ENCODE results near the gene CDC25C. TPM values are rescaled to one million over a fixed set of nuclear protein-coding genes. Genes with fewer than 3 reads are reported as not detected.

CDC25C gene
- total RNA-seq, 2 donors from 2014 or later, result 14.8 to 30.6 TPM

DNA sequence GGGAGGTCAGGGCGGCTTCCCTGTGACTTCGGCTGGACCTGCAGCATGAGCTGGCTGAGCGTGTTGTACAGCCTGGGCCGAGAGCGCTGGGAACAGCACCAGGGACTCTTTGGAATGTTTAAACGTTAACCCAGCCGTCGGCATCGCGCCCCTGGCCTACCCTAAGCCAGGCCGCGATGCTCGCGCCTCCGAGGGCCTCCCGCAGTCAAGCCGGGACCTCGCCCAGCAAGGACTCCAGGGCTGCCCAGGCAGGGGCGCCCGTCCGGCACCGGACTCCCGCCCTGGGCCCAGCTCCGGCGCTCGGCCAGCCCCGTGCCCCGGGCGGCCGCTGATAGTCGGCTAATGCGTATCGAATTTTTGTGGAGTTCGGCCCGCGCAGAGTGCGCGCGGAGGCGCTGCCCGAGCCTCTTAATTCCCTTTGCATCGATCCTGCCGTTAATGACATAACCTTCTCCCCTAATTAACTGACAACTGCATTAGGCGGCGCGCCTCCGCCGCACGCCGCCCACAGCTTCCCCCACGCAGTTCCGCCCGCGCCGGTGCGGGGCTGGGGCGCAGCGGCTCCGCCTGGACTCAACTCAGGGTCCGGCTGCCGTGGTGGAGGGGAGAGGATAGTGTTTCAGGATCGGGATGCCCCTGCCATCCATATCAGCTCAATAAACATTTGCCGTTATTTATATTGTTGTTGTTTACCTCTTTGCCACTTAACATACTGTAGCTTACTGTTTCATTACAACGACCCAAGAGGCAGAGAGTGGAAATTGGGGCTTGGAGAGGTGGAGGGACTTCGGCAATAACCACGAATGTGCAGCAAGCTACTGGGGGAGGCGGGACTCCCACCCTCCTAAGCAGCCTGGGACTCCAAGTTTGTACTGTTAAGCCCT lies 89.7 kb downstream of the CDC25C start:
- Mint-ChIP-seq H3K27me3 (ENCODE audit: insufficient read depth) (peaks cover 81% of the 10 kb centered on the region), H3K9me3 (peaks cover 7% of the 10 kb centered on the region), H3K27ac (no peak overlapping the region), H3K4me1 (peaks cover 20% of the 10 kb centered on the region), H3K36me3 (ENCODE audit: low read depth) (no peaks in the 10 kb centered on the region), H3K4me3 (peak overlapping the region; percentile 47)
- 9 to 11% methylated on average over 23 to 63 of the region's 67 CpGs for WGBS, 2 experiments (ENCODE audit: insufficient coverage in 1 of 2, insufficient read length in 1 of 2)
- Histone ChIP-seq H3K9me3 (ENCODE audit: control insufficient read depth, low read length) (peaks cover 14% of the 10 kb centered on the region), H3K4me3 (ENCODE audit: low read length) (peak overlapping the region; percentile 72), H3K4me1 (ENCODE audit: control insufficient read depth, insufficient read depth, low read length) (no peaks in the 10 kb centered on the region), H3K27ac (ENCODE audit: low read depth, low read length) (no peak overlapping the region), H3K27me3 (ENCODE audit: control insufficient read depth, insufficient read depth, low read length, poor library complexity, severe bottlenecking) (peaks cover 81% of the 10 kb centered on the region), H3K36me3 (ENCODE audit: control insufficient read depth, insufficient read depth, low read length) (no peaks in the 10 kb centered on the region), H3K9ac (ENCODE audit: extremely low read depth, low read length, poor library complexity, severe bottlenecking) (no peak overlapping the region)
- TF ChIP-seq, protein P1, sequence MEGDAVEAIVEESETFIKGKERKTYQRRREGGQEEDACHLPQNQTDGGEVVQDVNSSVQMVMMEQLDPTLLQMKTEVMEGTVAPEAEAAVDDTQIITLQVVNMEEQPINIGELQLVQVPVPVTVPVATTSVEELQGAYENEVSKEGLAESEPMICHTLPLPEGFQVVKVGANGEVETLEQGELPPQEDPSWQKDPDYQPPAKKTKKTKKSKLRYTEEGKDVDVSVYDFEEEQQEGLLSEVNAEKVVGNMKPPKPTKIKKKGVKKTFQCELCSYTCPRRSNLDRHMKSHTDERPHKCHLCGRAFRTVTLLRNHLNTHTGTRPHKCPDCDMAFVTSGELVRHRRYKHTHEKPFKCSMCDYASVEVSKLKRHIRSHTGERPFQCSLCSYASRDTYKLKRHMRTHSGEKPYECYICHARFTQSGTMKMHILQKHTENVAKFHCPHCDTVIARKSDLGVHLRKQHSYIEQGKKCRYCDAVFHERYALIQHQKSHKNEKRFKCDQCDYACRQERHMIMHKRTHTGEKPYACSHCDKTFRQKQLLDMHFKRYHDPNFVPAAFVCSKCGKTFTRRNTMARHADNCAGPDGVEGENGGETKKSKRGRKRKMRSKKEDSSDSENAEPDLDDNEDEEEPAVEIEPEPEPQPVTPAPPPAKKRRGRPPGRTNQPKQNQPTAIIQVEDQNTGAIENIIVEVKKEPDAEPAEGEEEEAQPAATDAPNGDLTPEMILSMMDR (conservative IDR thresholded peaks at IDR 0.05), result no peak
- peak; percentile 85 for DNase-seq

DNA sequence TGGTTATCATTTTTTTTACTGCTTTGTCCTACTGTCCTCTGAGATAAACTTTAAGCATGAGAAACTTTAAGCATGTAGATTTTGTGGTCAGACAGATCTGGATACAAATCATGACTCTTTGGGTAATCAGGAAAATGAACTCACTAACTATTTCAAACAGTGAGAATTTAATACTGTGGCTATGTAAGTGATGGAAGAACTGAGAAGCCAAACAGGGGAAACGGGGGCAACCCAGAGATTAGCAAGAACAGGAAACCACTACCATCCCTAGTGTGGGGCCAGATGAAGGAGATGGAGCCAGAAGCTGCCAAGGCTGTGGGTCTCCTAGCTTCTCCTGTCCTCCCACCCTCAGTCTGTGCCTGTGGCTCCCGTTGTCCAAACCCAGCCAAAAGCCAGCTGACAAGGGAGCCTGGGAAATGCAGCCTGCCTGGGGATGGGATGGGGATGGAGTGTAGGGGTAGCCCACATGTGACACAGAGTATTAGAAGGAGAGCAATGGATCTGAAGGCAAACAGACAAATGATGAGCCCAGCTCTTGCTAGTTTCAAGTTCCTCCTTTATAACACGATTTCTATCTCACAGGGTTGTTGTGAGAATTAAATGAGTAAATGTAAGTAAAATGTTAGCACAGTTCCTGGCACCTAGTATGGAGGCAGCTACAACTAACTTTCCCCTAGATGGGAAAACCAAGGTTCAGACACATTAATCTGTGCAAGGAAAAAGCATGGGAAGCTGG lies 90.8 kb downstream of the CDC25C start:
- Mint-ChIP-seq H3K4me1 (peaks cover 16% of the 10 kb centered on the region), H3K36me3 (ENCODE audit: low read depth) (no peaks in the 10 kb centered on the region), H3K9me3 (peaks cover 7% of the 10 kb centered on the region), H3K27ac (no peak overlapping the region), H3K27me3 (ENCODE audit: insufficient read depth) (peaks cover 84% of the 10 kb centered on the region), H3K4me3 (no peak overlapping the region)
- Histone ChIP-seq H3K27me3 (ENCODE audit: control insufficient read depth, insufficient read depth, low read length, poor library complexity, severe bottlenecking) (peaks cover 87% of the 10 kb centered on the region), H3K9ac (ENCODE audit: extremely low read depth, low read length, poor library complexity, severe bottlenecking) (no peak overlapping the region), H3K9me3 (ENCODE audit: control insufficient read depth, low read length) (peaks cover 8% of the 10 kb centered on the region), H3K4me1 (ENCODE audit: control insufficient read depth, insufficient read depth, low read length) (no peaks in the 10 kb centered on the region), H3K4me3 (ENCODE audit: low read length) (no peak overlapping the region), H3K27ac (ENCODE audit: low read depth, low read length) (no peak overlapping the region), H3K36me3 (ENCODE audit: control insufficient read depth, insufficient read depth, low read length) (no peaks in the 10 kb centered on the region)
- TF ChIP-seq, protein P1 (conservative IDR thresholded peaks at IDR 0.05), result no peak
- WGBS, 2 experiments (ENCODE audit: insufficient coverage in 1 of 2, insufficient read length in 1 of 2), result 95 to 100% methylated on average over 2 to 3 of the region's 3 CpGs
- DNase-seq, result no peak

DNA sequence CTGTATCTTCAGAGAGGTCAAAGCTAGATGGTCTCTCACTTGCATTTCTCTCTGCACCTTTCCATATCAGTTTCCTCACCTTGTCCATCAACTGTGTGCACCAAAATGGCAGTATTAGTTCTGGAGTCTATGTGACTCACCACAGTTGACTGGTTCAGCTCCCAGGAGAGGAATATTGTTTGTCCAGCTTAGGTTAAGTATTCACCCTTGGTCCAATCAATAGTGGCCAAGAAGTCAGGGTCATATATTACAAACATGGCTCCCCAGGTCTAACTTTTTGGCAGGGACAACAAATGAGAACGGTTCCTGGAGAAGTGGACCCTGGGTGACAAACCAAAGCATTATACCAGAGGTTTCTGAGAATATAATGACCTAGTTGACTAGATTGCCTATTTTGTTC lies 93.6 kb downstream of the CDC25C start:
- peaks cover 8% of the 10 kb centered on the region for H3K9me3 ChIP-seq (ENCODE audit: control insufficient read depth, low read length)
- H3K36me3 ChIP-seq (ENCODE audit: control insufficient read depth, insufficient read depth, low read length), result no peaks in the 10 kb centered on the region
- TF ChIP-seq, protein P1 (conservative IDR thresholded peaks at IDR 0.05), result no peak
- H3K27me3 ChIP-seq (ENCODE audit: control insufficient read depth, insufficient read depth, low read length, poor library complexity, severe bottlenecking), result peaks cover 67% of the 10 kb centered on the region
- no peak overlapping the region for H3K9ac ChIP-seq (ENCODE audit: extremely low read depth, low read length, poor library complexity, severe bottlenecking)
- no peak overlapping the region for H3K4me3 ChIP-seq (ENCODE audit: low read length)
- Mint-ChIP-seq H3K9me3 (peaks cover 7% of the 10 kb centered on the region), H3K27ac (no peak overlapping the region), H3K4me1 (peaks cover 5% of the 10 kb centered on the region), H3K4me3 (no peak overlapping the region), H3K27me3 (ENCODE audit: insufficient read depth) (peaks cover 71% of the 10 kb centered on the region), H3K36me3 (ENCODE audit: low read depth) (no peaks in the 10 kb centered on the region)
- DNase-seq, result no peak
- H3K4me1 ChIP-seq (ENCODE audit: control insufficient read depth, insufficient read depth, low read length), result no peaks in the 10 kb centered on the region
- 97 to 100% methylated on average over 1 of the region's 1 CpG for WGBS, 2 experiments (ENCODE audit: insufficient coverage in 1 of 2, insufficient read length in 1 of 2)
- no peak overlapping the region for H3K27ac ChIP-seq (ENCODE audit: low read depth, low read length)

Other genes with a start within 250 kb of the CDC25C start
- 1 to 10 TPM in 1 of 2 donors, under 1 TPM in 1; 0.49 to 2.2 TPM for gene WNT8A, start 247.8 kb downstream of the CDC25C start, total RNA-seq
- 1 to 10 TPM; 4.7 to 9.2 TPM for gene NME5, start 192.4 kb downstream of the CDC25C start, total RNA-seq
- 100 to 1,000 TPM; 120 to 122 TPM for gene BRD8, start 153.2 kb downstream of the CDC25C start, total RNA-seq
- gene KIF20A, start 152.7 kb downstream of the CDC25C start, total RNA-seq, result 10 to 100 TPM; 58.0 to 74.6 TPM
- 10 to 100 TPM; 40.9 to 45.7 TPM for gene CDC23, start 118.5 kb downstream of the CDC25C start, total RNA-seq
- under 1 TPM in 1 of 2 donors, not detected in 1; 0.13 TPM for gene GFRA3, start 57.2 kb downstream of the CDC25C start, total RNA-seq
- gene FAM53C, start 6.5 kb upstream of the CDC25C start, total RNA-seq, result 10 to 100 TPM; 41.6 to 46.4 TPM
- gene KDM3B, start 20.9 kb upstream of the CDC25C start, total RNA-seq, result 100 to 1,000 TPM in 1 of 2 donors, 10 to 100 TPM in 1; 98.2 to 104 TPM
- gene REEP2, start 107.3 kb upstream of the CDC25C start, total RNA-seq, result 10 to 100 TPM; 17.7 to 26.9 TPM
- gene EGR1, start 133.7 kb upstream of the CDC25C start, total RNA-seq, result 10 to 100 TPM in 1 of 2 donors, 1 to 10 TPM in 1; 9.9 to 14.2 TPM
- 100 to 1,000 TPM; 106 to 109 TPM for gene ETF1, start 211.4 kb upstream of the CDC25C start, total RNA-seq
- 100 to 1,000 TPM; 201 to 212 TPM for gene HSPA9, start 243.6 kb upstream of the CDC25C start, total RNA-seq